CD4-positive, alpha-beta T cell treated with Interleukin-4 for 4 hours (primary cell): Measurements from ENCODE around the gene CADM1.

Experiments used
- DNase-seq: peaks from one replicate; pipeline ENCODE4 v3.0.0-alpha.2; 2020

Gene CADM1

GRCh38 chr11:115311949-115312348 lies 192.3 kb downstream of the CADM1 start:
- no peak for DNase-seq

DNA sequence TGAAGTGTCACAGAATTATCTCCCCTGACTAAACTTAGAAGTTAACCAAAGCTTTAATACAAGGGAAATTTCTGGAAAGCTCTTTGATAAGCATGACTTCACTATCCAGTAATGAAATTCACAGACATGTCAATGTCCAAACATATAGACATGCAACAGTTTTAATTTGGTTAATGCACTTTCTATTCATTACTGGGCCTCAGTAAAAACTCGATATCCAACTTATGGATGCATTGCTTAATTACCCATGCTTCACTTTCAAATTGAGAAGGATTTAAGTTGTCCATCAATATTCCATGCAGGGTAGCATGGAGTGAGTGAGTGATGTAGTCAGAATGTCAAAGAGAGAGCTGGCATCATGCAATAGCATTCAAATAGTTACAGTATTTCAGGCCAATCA lies 197.5 kb downstream of the CADM1 start:
- no peak for DNase-seq

DNA sequence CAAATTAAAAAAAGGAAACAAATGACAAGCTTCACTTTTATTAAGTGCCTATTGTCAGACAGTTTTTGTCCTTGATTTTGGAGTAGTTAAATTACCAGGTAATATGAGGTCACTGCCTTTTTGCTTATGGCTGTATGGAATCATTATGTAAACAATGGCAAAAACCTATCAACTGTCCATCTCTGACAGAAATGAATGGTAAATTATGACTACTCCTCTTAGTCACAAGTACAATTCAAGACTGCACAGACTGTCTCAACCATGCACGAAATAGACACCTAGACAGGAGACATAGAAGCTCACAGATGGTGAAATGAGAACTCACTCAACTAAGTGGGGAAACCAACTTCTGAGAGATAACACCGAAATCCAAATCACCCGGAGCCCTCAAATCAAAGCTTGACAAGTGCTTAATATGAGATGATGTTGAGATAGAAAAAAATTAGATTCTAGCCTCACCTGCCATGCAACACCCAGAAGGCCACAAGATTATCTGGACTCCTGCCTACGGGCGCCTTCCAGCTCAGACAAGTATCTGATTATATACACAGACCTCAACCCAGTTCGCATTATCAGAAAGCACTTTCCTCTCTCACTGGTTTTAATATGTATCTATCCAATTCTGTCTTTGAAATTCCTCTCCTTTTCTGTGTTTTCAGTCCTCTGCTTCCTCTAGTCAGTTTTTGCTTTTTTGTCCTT lies 199.3 kb downstream of the CADM1 start:
- no peak for DNase-seq

GRCh38 chr11:115303929-115304531 lies 200.2 kb downstream of the CADM1 start:
- DNase-seq, result no peak

GRCh38 chr11:115302946-115303703 lies 201.1 kb downstream of the CADM1 start:
- no peak for DNase-seq

DNA sequence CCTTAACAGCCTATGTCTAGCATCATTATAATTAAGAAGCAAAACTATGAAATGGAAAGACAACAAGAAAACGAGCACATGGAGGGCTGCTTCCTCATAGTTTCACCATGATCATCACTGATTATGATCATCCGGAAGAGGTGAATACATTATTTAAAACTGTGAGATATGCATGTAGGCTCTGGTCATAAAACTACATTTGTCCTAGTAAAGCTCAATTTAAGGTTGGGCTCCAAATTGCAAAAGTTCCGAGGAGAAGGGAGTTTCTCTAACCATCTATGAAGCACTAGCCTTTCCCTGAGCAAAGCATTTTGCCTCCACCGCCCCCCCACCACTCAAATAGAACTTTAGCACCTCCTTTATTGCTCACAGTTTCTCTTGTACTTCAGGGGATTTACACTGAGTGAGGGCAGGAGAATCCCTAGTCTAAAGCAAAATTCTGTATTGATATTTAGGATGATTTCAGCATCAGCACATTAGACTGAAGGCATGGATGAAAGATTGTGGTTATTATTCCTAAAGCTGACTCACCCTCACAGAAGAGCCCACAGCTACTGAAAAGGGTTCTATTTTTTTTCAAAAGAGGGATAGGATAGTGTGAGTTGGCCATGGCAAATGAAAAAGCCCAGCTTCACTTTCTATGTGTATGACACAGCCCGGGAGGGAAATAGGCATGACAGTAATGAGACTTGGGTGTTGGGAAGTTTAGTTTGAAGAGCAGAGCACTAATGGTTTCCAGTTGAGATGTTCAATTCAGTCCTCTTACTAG lies 203.4 kb downstream of the CADM1 start:
- no peak for DNase-seq

- DNase-seq, result no peak
Measured at GRCh38 chr11:115298300-115299012, 205.8 kb downstream of the CADM1 start.

DNA sequence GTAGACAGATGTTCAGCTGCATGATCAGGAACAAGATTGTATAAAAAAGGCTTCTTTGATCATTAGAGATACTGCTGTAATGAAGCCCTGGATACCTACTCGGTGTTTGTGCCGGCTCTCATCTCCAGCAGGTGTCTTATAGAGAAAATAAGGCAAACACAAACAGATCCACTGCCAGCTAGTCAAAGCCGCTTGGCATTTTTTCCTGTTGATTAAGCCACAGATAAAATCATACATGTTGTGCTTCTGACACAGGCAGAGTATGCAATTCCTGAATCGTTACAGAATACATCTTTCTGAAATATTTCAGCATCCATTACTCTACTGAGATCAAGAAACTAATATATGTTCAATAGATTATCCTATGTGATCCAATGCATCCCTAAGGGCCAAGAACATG lies 206.9 kb downstream of the CADM1 start:
- DNase-seq, result no peak

- no peak for DNase-seq
Measured at GRCh38 chr11:115291325-115291724, 212.9 kb downstream of the CADM1 start.

- DNase-seq, result no peak
Measured at GRCh38 chr11:115290893-115291292, 213.3 kb downstream of the CADM1 start.

- DNase-seq, result no peak
Measured at GRCh38 chr11:115290479-115290878, 213.7 kb downstream of the CADM1 start.

DNA sequence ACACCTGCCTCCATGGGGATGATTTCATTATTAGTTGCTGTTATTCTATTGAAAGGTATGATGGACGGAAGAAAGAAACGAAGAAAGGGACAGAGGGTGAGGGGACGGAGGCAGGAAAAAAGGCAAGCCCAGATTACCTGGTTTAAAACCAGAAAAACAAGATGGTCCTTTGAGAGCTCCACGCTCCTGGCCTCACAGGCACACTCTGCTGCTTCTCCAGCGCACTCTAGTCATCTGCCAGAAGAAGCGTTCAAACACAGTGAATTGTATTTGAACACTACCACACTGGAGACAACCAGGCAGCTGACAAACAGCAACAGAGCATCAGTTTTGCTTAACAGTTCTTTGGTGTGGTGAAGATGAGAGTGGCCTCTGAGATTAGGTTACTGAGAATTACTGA lies 216.9 kb downstream of the CADM1 start:
- DNase-seq, result no peak

- no peak for DNase-seq
Measured at GRCh38 chr11:115286614-115287013, 217.6 kb downstream of the CADM1 start.

- DNase-seq, result no peak
Measured at GRCh38 chr11:115284773-115285172, 219.4 kb downstream of the CADM1 start.

- DNase-seq, result no peak
Measured at GRCh38 chr11:115282923-115283322, 221.3 kb downstream of the CADM1 start.

DNA sequence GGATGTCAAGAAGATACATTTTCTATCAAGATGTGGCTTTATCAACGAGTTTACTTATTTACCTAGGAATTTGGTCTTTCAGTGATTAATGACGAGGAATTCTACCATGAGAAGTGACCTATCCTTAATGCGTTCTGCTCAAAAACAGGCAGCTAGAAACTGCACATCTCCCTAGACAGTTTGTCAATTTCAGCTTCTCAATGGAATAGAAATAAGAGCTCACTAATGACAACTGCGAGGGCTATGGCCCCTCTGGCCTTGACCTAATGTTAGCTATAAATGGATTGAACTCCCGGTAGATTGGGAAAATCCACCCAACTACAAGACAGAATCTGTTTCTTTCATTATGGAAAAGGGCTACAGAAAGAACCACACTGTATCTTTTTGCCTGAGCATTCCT lies 223.4 kb downstream of the CADM1 start:
- no peak for DNase-seq

GRCh38 chr11:115279813-115280761 lies 224.1 kb downstream of the CADM1 start:
- no peak for DNase-seq

DNA sequence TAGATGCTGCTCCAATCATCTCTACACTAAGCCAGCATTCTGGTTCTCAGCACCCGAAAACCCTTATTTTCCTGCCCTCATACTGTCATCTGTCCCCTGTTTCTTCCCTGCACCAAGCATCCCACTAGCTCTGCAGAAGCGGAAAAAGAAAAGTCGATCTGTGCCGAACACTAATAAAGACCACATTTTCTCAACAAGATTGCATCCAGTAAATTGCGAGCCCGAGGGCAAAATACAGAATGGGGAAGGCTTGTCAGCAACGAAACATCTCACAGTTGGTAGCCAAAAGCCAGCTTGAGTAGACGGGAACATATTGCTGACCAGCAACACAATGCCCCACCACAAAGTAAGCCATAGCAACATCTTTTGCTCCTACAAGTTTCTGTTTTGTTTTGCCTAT lies 227.4 kb downstream of the CADM1 start:
- DNase-seq, result no peak

- no peak for DNase-seq
Measured at GRCh38 chr11:115276191-115276590, 228.0 kb downstream of the CADM1 start.

DNA sequence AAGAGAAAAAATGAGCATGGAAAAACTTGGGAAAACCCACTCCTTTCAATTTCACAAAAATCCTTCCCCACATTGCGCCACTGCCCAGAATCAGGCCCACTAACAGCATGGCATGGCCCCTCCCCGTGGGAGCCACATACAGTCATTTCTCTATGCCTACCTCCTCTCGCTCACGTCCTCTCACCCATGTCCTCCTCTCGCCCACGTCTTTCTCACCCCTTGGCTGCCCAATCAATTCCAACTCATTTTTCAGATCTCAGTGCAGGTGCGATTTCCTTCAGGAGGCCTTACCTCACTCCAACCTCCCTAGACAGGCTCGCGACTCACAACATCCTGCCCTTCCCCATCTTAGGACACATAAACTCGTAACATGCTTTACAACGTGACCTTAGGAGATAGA lies 229.2 kb downstream of the CADM1 start:
- no peak for DNase-seq

DNA sequence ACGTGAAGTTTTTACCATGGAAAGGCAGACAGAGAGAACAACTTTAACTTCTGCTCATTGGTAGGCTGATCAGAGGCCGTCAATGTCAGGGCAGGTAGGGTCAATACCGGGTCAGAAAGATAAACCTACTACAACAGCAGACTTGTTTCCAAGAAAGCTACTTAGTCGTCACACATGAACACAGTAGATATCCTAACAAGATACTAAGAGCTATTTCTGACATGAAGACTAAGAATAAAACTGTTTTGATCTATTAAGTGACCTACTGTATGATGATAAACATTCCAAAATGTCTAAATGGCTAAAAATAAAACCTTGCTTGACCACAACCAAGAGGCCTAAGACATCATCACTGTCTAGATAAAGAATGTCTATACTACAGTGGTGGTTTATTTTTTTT lies 231.3 kb downstream of the CADM1 start:
- DNase-seq, result no peak

DNA sequence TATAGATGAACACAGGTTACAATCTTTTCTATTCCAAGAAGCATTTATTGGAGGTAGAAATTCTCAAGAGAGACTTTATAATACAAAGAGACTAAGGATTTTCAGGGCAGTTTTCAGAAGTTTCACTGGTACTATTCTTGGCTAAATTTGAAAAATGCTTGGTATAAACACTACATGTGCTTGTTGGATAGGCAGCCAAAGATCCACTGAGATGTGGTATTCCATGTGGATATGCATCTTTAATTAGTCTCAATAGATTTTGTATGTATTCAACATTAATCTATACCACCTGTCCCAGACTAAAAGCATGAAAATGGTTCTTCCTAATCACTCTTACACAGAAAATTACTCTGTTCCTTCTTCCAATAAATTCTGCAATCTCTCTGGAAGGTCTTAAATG lies 232.6 kb downstream of the CADM1 start:
- no peak for DNase-seq
